Stimulated activated CD8-positive, alpha-beta memory T cell treated with anti-CD3 and anti-CD28 coated beads, Interleukin-15, amount 100 ng/mL, for 24 hours (primary cell): ENCODE measurements around the gene KLHL15.

Experiments
- DNase-seq: peaks from one replicate; pipeline ENCODE4 v3.0.0-alpha.2; 2020; ENCODE audit warnings: low read depth

KLHL15 gene

GRCh38 chrX:23952984-23953907, 73.7 kb downstream of the KLHL15 start:
- no peak for DNase-seq

DNA sequence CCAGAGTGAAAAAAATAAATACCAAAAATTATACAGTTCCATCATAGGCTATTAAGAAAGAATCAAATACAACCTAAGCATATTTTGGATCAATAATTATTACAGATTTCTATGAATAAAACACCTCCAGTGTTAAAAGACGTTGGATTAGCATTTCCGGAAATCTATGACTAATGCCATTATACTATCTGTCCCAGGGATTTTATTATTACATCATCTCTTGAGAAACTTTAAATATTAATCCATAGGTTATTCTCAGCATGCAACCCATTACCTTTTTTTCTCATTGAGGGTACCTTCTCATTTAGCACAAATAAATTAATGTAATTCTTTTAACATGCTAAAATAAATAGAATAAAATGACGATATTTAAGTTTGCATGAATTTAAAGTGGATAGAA, 74.6 kb downstream of the KLHL15 start:
- no peak for DNase-seq

DNA sequence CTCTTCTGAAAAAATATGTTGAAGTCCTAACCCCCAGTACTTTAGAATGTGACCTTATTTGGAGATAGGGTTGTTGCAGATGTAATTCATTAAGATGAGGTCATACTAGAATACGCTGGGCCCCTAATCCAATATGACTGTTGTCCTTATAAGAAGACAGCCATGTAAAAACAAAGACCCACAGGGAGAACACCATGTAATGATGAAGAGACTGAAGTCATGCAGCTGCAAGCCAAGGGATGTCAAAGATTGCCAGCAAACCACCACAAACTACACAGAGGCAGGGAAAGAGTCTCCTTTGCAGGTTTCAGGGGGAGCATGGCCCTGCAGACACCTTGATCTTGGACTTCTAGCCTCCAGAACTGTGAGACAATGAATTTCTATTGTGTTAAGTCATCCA, 81.8 kb downstream of the KLHL15 start:
- DNase-seq: no peak

GRCh38 chrX:23944234-23944633, 82.8 kb downstream of the KLHL15 start:
- no peak for DNase-seq

DNA sequence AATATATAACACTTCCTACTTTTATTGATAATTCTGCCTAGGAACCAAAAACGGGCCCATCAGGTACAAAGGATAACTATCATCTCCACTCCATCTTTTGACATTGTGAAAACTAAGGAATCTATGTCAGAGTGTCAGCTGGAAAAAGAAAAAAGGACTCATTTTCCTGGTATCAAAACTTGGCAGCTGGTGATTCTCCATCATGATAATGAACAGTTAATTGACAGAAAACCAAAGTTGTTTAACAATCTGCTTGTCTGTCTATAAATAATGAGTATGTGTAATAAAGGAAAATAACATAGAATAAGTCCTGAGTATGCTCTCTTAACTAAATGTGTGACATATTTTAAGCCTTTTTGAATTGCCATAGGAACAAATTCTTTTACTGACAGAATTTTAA, 87.8 kb downstream of the KLHL15 start:
- DNase-seq: no peak

GRCh38 chrX:23938690-23939089, 88.3 kb downstream of the KLHL15 start:
- DNase-seq: no peak

DNA sequence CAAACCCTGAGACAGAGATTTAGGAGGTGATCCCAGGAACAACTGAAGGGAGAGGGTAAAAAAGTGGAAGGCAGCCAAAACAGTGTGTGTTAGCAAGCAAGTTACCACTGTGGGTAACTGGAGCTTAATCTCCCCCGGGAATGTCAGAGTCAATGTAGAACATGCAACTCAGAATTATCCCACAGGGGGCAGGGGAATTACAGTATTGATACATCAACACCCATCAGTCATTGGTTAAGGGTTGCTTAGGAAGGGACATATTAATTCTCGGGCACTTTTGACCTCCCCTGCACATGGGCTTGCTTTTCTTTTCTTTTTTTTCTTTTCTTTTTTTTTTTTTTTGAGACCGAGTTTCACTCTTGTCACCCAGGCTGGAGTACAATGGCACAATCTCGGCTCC, 89.9 kb downstream of the KLHL15 start:
- no peak for DNase-seq

DNA sequence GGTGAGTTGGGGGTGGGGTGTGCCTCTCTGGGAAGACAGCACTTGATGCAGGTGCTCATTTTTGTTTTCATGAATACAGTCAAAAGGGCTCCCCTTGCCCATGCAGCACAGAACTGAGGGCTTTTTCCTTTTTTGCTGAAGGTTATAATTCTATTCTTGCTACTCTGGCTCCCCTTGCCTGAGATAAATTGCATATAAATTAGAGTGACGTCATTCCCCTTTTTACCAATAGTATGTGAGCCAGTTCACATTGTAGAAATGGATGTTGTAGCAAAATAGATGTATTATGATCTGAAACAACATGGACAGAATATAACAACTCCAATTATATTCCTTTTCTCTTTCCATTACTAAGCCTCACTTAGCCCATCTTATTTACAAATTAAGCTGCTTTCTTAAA, 90.8 kb downstream of the KLHL15 start:
- no peak for DNase-seq

DNA sequence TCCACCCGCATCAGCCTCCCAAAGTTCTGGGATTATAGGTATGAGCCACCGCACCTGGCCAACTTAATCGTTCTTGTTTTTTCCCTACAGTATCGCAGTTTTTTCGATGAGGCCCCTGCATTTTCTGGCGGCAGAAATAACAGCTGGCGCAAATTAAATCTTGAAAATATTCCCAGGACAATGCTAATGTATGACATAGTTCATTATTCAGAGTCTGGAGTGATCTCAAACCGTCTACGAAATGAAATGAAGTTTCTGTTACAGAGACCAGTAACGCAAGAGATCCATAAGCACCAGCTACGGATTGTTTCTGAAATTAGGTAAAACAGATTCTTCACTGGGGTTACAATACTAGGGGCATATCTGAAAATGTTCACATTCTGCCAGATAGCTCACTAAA, 91.9 kb downstream of the KLHL15 start:
- DNase-seq: no peak
